ENCODE measurements around the gene ABRAXAS1. TPM values are rescaled to one million over a fixed set of nuclear protein-coding genes. Genes with fewer than 3 reads are reported as not detected.

ABRAXAS1 gene
- total RNA-seq, 2 donors from 2014 or later = 2.4 to 14.0 TPM

GRCh38 chr4:83440148-83440814, 44.6 kb downstream of the ABRAXAS1 start:
- no peak for TF ChIP-seq CTCF (IDR thresholded peaks at IDR 0.05)
- H3K36me3 ChIP-seq = peaks cover 28% of the 10 kb centered on the region
- DNase-seq (ENCODE audit: low spot score) = no peak
- no peaks in the 10 kb centered on the region for H3K4me1 ChIP-seq (ENCODE audit: control insufficient read depth in 1 of 2, low read depth in 2 of 2)
- H3K9me3 ChIP-seq = no peaks in the 10 kb centered on the region
- H3K27ac ChIP-seq = no peak overlapping the region
- H3K27me3 ChIP-seq (replicated peaks; ENCODE audit: insufficient read depth) = no peaks in the 10 kb centered on the region
- no peak for ATAC-seq (ENCODE audit: insufficient number of reproducible peaks, low FRiP score, low read depth)
- no peak overlapping the region for H3K4me3 ChIP-seq

GRCh38 chr4:83438719-83439118, 46.2 kb downstream of the ABRAXAS1 start:
- no peak for TF ChIP-seq CTCF (IDR thresholded peaks at IDR 0.05)
- DNase-seq (ENCODE audit: low spot score) (no peak), ATAC-seq (ENCODE audit: insufficient number of reproducible peaks, low FRiP score, low read depth) (no peak)
- Histone ChIP-seq H3K9me3 (no peaks in the 10 kb centered on the region), H3K4me1 (ENCODE audit: control insufficient read depth in 1 of 2, low read depth in 2 of 2) (no peaks in the 10 kb centered on the region), H3K4me3 (no peak overlapping the region), H3K27ac (no peak overlapping the region), H3K27me3 (replicated peaks; ENCODE audit: insufficient read depth) (no peaks in the 10 kb centered on the region), H3K36me3 (peaks cover 18% of the 10 kb centered on the region)

- Histone ChIP-seq H3K36me3 (peaks cover 12% of the 10 kb centered on the region), H3K4me1 (ENCODE audit: control insufficient read depth in 1 of 2, low read depth in 2 of 2) (no peaks in the 10 kb centered on the region), H3K9me3 (no peaks in the 10 kb centered on the region), H3K27ac (no peak overlapping the region), H3K4me3 (no peak overlapping the region), H3K27me3 (replicated peaks; ENCODE audit: insufficient read depth) (no peaks in the 10 kb centered on the region)
- DNase-seq (ENCODE audit: low spot score) (no peak), ATAC-seq (ENCODE audit: insufficient number of reproducible peaks, low FRiP score, low read depth) (no peak)
- no peak for TF ChIP-seq CTCF (IDR thresholded peaks at IDR 0.05)
Observed at GRCh38 chr4:83436680-83437079, 48.2 kb downstream of the ABRAXAS1 start.

GRCh38 chr4:83431200-83431599, 53.7 kb downstream of the ABRAXAS1 start:
- no peaks in the 10 kb centered on the region for H3K27me3 ChIP-seq (replicated peaks; ENCODE audit: insufficient read depth)
- TF ChIP-seq CTCF (IDR thresholded peaks at IDR 0.05) = no peak
- ATAC-seq (ENCODE audit: insufficient number of reproducible peaks, low FRiP score, low read depth) (no peak), DNase-seq (ENCODE audit: low spot score) (no peak)
- H3K4me1 ChIP-seq (ENCODE audit: control insufficient read depth in 1 of 2, low read depth in 2 of 2) = no peaks in the 10 kb centered on the region
- H3K4me3 ChIP-seq = no peak overlapping the region
- no peak overlapping the region for H3K27ac ChIP-seq
- no peaks in the 10 kb centered on the region for H3K36me3 ChIP-seq
- H3K9me3 ChIP-seq = no peaks in the 10 kb centered on the region

GRCh38 chr4:83418211-83418610, 66.7 kb downstream of the ABRAXAS1 start:
- TF ChIP-seq CTCF (IDR thresholded peaks at IDR 0.05) = no peak
- Histone ChIP-seq H3K27me3 (replicated peaks; ENCODE audit: insufficient read depth) (no peaks in the 10 kb centered on the region), H3K4me1 (ENCODE audit: control insufficient read depth in 1 of 2, low read depth in 2 of 2) (no peaks in the 10 kb centered on the region), H3K36me3 (peaks cover 37% of the 10 kb centered on the region), H3K4me3 (no peak overlapping the region), H3K9me3 (no peaks in the 10 kb centered on the region), H3K27ac (no peak overlapping the region)
- DNase-seq (ENCODE audit: low spot score) (no peak), ATAC-seq (ENCODE audit: insufficient number of reproducible peaks, low FRiP score, low read depth) (no peak)
